ENCODE results near the gene ANAPC2.

The ANAPC2 gene

DNA sequence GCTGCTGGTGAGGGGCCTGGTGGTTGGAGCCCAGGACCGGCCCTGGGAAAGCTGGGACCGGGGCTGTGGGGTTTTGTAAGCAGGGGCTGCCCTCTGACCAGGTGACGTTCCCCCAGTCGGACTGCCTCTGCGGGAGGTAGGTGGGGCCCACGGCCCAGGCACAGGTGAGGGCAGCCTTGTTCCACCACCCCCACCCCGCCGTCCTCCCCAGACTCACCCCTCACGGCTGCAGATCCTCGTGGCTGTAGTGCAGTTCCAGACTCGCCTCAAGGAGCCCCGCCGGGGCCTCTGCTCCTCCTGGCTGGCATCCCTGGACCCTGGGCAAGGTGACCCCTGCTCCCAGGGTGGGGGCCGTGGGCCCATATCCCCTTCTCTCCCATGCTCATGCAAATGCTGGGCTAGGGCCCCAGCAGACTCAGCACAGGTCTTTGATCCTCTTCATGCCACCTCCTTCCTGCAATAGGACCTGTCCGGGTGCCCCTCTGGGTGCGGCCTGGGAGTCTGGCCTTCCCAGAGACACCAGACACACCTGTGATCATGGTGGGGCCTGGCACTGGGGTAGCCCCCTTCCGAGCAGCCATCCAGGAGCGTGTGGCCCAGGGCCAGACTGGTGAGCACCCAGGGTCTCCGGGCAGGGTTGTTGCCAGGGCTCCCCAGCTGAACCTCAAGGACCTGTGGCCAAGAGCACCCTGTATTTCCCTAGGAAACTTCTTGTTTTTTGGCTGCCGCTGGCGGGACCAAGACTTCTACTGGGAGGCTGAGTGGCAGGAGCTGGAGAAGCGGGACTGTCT is 27.0 kb upstream of the ANAPC2 start:
- Mint-ChIP-seq H3K27ac (no peak overlapping the region), H3K27me3 (no peaks in the 10 kb centered on the region), H3K9me3 (no peaks in the 10 kb centered on the region), H3K4me3 (no peak overlapping the region), H3K36me3 (peaks cover 3% of the 10 kb centered on the region), H3K4me1 (peaks cover 2% of the 10 kb centered on the region)
- no peak for DNase-seq
- CTCF ChIA-PET = interaction anchor here (0.9 to 1.0 kb wide), 2 partner anchors 26 to 147 kb away, joined by 3 read pairs; no protein-coding TSS in a partner anchor

GRCh38 chr9:137214620-137215019 is 26.3 kb upstream of the ANAPC2 start:
- Mint-ChIP-seq H3K4me3 (no peak overlapping the region), H3K27ac (no peak overlapping the region), H3K9me3 (no peaks in the 10 kb centered on the region), H3K36me3 (peaks cover 5% of the 10 kb centered on the region), H3K4me1 (peaks cover 2% of the 10 kb centered on the region), H3K27me3 (no peaks in the 10 kb centered on the region)
- CTCF ChIA-PET = interaction anchor here (1.0 kb wide), 1 partner anchor 26 kb away, joined by 3 read pairs; the partner anchor contains the start of genes ANAPC2 and SSNA1
- DNase-seq = no peak

- H3K9me3 Mint-ChIP-seq = no peaks in the 10 kb centered on the region
- H3K27me3 Mint-ChIP-seq = no peaks in the 10 kb centered on the region
- CTCF ChIA-PET = interaction anchor here (1.0 to 1.3 kb wide), 4 partner anchors 9 to 90 kb away, joined by 3 to 4 read pairs (median 4); partner anchors contain the start of genes ANAPC2 and SSNA1
- DNase-seq = no peak
- peaks cover 2% of the 10 kb centered on the region for H3K4me1 Mint-ChIP-seq
- no peak overlapping the region for H3K4me3 Mint-ChIP-seq
- H3K36me3 Mint-ChIP-seq = peaks cover 11% of the 10 kb centered on the region
- no peak overlapping the region for H3K27ac Mint-ChIP-seq
These were observed 25.1 kb upstream of the ANAPC2 start for GRCh38 chr9:137213160-137214060.

- no peak overlapping the region for H3K4me3 Mint-ChIP-seq
- no peaks in the 10 kb centered on the region for H3K9me3 Mint-ChIP-seq
- H3K27ac Mint-ChIP-seq = no peak overlapping the region
- CTCF ChIA-PET = interaction anchor here (1.1 kb wide), 1 partner anchor 89 kb away, joined by 3 read pairs; no protein-coding TSS in a partner anchor
- no peak for DNase-seq
- peaks cover 13% of the 10 kb centered on the region for H3K36me3 Mint-ChIP-seq
- peaks cover 4% of the 10 kb centered on the region for H3K4me1 Mint-ChIP-seq
- H3K27me3 Mint-ChIP-seq = no peaks in the 10 kb centered on the region
These were observed 24.2 kb upstream of the ANAPC2 start for GRCh38 chr9:137212520-137212919.

DNA sequence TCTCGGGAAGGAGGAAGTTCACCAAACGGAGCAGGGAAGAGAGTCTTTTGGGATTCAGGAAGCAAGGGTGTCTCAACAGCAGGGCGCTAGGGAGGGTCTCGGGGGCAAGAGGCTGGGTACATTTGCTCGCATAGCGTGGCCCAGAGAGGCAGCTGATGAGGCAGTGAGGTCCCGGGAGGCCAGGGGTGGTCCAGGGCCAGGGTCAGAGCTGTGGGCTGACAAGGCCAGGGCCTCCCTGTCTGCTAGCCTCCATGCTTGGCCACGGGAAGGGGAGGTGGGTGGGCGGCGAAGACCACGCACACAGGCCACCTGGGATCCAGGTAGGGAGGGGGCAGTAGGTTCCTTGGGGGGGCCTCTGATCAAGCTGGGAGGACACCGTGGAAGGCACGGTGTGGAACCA is 23.2 kb upstream of the ANAPC2 start:
- Mint-ChIP-seq H3K27ac (no peak overlapping the region), H3K9me3 (no peaks in the 10 kb centered on the region), H3K27me3 (no peaks in the 10 kb centered on the region), H3K4me1 (peaks cover 12% of the 10 kb centered on the region), H3K4me3 (no peak overlapping the region), H3K36me3 (peaks cover 18% of the 10 kb centered on the region)
- no peak for DNase-seq
- CTCF ChIA-PET = no interaction called here

- Mint-ChIP-seq H3K9me3 (no peaks in the 10 kb centered on the region), H3K27ac (peak overlapping the region; percentile 83), H3K36me3 (peaks cover 19% of the 10 kb centered on the region), H3K27me3 (no peaks in the 10 kb centered on the region), H3K4me3 (peak overlapping the region; percentile 92), H3K4me1 (peaks cover 46% of the 10 kb centered on the region)
- DNase-seq = no peak
- CTCF ChIA-PET = interaction anchor here (0.7 kb wide), 1 partner anchor 30 kb away, joined by 5 read pairs; no protein-coding TSS in a partner anchor
These were observed 18.2 kb upstream of the ANAPC2 start for GRCh38 chr9:137206602-137207001.

DNA sequence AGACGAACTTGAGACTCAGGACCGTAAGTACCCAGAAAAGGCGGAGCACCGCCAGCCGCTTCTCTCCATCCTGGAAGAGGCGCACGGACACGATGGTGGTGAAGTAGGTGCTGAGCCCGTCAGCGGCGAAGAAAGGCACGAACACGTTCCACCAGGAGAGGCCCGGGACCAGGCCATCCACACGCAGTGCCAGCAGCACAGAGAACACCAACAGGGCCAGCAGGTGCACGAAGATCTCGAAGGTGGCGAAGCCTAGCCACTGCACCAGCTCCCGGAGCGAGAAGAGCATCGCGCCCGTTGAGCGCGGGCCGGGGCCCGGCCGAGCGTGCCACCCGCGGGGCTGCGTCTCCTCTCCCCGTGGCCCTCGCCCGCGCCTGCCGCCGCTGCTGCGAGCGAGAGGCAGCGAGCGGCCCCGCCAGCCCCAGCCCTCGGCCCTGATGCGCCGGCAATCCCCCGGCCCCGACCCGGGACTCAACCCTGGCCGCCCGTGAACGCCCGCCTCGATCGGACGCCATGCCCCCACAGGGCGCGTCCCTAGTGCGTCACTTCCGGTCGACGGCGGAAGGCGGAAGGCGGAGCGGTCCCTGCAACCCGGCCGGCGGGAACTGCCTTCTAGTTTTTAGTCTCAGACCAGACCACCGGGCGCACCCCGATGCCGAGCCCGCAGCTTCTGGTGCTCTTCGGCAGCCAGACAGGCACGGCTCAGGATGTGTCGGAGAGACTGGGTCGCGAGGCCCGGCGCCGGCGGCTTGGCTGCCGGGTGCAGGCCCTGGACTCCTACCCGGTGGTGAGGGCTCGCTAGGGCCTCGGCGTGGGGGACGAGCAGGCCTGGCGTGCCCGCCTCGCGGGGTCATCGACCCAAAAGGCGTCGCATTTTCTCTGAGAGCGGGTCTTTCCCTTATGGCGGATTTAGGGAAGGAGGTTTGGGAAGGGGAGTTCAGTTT is 17.0 kb upstream of the ANAPC2 start, which contains the start of the genes NDOR1 and TMEM203:
Gene NDOR1, plus strand, starts transcription at position 575 of the 944 bp plus-strand sequence. Its CDS starts 78 bp downstream, at position 653.
Gene TMEM203, minus strand, starts transcription at position 523 of the 944 bp plus-strand sequence. Its CDS starts 234 bp downstream, at position 289.
- H3K4me3 Mint-ChIP-seq = peak within 1 kb of the TSS; percentile 92
- H3K36me3 Mint-ChIP-seq = peaks cover 19% of the 10 kb centered on the region
- H3K27me3 Mint-ChIP-seq = no peaks in the 10 kb centered on the region
- H3K4me1 Mint-ChIP-seq = peaks cover 54% of the 10 kb centered on the region
- H3K27ac Mint-ChIP-seq = peak within 1 kb of the TSS; percentile 92
- CTCF ChIA-PET = interaction anchor here (1.0 to 1.8 kb wide), 4 partner anchors 8 to 137 kb away, joined by 3 to 4 read pairs (median 4); no protein-coding TSS in a partner anchor
- DNase-seq = peak; percentile 96
- H3K9me3 Mint-ChIP-seq = no peaks in the 10 kb centered on the region

DNA sequence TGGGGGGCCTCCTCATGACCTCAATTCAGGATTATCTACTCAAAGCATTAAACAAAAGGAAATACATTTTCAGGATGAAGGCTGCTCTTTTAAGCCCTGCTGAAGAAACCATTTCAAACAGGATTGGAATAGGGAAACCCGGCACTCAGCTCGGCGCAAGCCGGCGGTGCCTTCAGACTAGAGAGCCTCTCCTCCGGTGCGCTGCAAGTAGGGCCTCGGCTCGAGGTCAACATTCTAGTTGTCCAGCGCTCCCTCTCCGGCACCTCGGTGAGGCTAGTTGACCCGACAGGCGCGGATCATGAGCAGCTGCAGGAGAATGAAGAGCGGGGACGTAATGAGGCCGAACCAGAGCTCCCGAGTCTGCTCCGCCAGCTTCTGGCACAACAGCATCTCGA is 16.4 kb upstream of the ANAPC2 start:
- Mint-ChIP-seq H3K27ac (peak overlapping the region; percentile 92), H3K9me3 (no peaks in the 10 kb centered on the region), H3K36me3 (peaks cover 16% of the 10 kb centered on the region), H3K4me1 (peaks cover 54% of the 10 kb centered on the region), H3K4me3 (peak overlapping the region; percentile 92), H3K27me3 (peaks cover under 1% of the 10 kb centered on the region)
- DNase-seq = no peak
- CTCF ChIA-PET = interaction anchor here (1.0 to 1.8 kb wide), 4 partner anchors 9 to 136 kb away, joined by 3 to 4 read pairs (median 4); no protein-coding TSS in a partner anchor

- Mint-ChIP-seq H3K36me3 (peaks cover 10% of the 10 kb centered on the region), H3K4me3 (no peak overlapping the region), H3K4me1 (peaks cover 61% of the 10 kb centered on the region), H3K27me3 (peaks cover 9% of the 10 kb centered on the region), H3K9me3 (no peaks in the 10 kb centered on the region), H3K27ac (no peak overlapping the region)
- DNase-seq = no peak
- CTCF ChIA-PET = interaction anchor here (1.1 to 1.5 kb wide), 2 partner anchors 24 to 134 kb away, joined by 3 to 4 read pairs; partner anchors contain the start of gene RNF224
These were observed 14.6 kb upstream of the ANAPC2 start for GRCh38 chr9:137202966-137203365.

DNA sequence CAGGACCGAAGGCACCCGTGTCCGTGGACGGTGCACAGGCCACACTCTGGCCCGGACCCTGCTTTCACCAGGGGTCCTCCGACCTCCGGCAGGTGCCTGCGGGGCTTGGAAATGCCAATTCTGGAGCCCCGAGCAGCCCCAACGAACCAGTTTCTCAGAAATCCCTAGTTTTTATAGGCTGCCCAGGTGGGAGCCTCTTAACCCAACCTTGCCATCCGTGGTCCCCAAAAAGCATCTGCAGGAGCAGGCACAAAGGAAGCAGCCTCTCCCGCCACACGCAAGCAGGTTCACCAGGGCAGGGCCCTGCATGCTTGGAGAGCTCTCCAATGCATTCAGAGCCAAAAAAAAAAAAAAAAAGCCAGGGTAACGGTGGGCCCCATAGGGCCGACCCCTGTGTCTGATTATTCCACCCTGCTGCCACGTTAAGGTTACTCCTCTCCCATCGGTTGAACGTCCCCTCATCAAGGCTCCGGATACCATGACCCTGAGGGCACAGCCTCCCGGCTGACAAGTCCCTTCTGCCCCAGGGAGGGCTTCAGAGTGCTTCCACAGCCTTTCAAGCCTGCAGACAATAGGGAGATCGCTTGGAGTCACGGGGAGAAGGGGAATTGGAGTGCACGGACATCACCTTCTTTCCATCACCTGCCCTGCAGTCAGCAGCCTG is 13.0 kb upstream of the ANAPC2 start:
- CTCF ChIA-PET = interaction anchor here (0.5 to 1.5 kb wide), 5 partner anchors 12 to 595 kb away, joined by 3 to 5 read pairs (median 3); no protein-coding TSS in a partner anchor
- no peak for DNase-seq
- H3K4me1 Mint-ChIP-seq = peaks cover 47% of the 10 kb centered on the region
- no peaks in the 10 kb centered on the region for H3K9me3 Mint-ChIP-seq
- peak overlapping the region; percentile 80 for H3K4me3 Mint-ChIP-seq
- peak overlapping the region; percentile 81 for H3K27ac Mint-ChIP-seq
- H3K27me3 Mint-ChIP-seq = peaks cover 11% of the 10 kb centered on the region
- peaks cover 3% of the 10 kb centered on the region for H3K36me3 Mint-ChIP-seq

- Mint-ChIP-seq H3K4me3 (peak within 1 kb of the TSS; percentile 80), H3K27me3 (peaks cover 11% of the 10 kb centered on the region), H3K9me3 (no peaks in the 10 kb centered on the region), H3K36me3 (peaks cover 3% of the 10 kb centered on the region), H3K4me1 (peaks cover 39% of the 10 kb centered on the region), H3K27ac (peak within 1 kb of the TSS; percentile 81)
- DNase-seq = peak; percentile 99
- CTCF ChIA-PET = interaction anchor here (0.5 to 1.5 kb wide), 5 partner anchors 11 to 594 kb away, joined by 3 to 5 read pairs (median 3); no protein-coding TSS in a partner anchor
These were observed 12.2 kb upstream of the ANAPC2 start, which contains the start of gene TPRN for GRCh38 chr9:137200311-137201204. Gene TPRN, minus strand, starts transcription at chr9:137200741. Its CDS starts 30 bp downstream, at chr9:137200711.
